C4-2B (cell line): ENCODE results near the gene DNMT3B.

Experiments used
- H3K27ac ChIP-seq: fragments of 450-650 bp; 2 replicates; pipeline ENCODE4 v1.5.1; 2017
- CTCF ChIP-seq: fragments of 450-650 bp; conservative IDR thresholded peaks from 2 replicates; pipeline ENCODE4 v1.5.1; 2017; ENCODE audit warnings: mild to moderate bottlenecking
- ZFX ChIP-seq: fragments of 450-650 bp; IDR thresholded peaks from 2 replicates; pipeline ENCODE4 v1.6.1; 2017

The DNMT3B gene

GRCh38 chr20:32798046-32798981 lies 36.1 kb downstream of the DNMT3B start:
- no peak overlapping the region for H3K27ac ChIP-seq
- TF ChIP-seq ZFX (no peak), CTCF (no peak)

- TF ChIP-seq ZFX (no peak), CTCF (no peak)
- no peak overlapping the region; the same call in 1 of the 2 replicates for H3K27ac ChIP-seq
These were observed 40.9 kb downstream of the DNMT3B start for GRCh38 chr20:32803092-32803491.

- H3K27ac ChIP-seq: no peak overlapping the region
- TF ChIP-seq ZFX (no peak), CTCF (no peak)
These were observed 42.0 kb downstream of the DNMT3B start for GRCh38 chr20:32804022-32804715.

GRCh38 chr20:32804817-32805216 lies 42.6 kb downstream of the DNMT3B start:
- H3K27ac ChIP-seq: no peak overlapping the region
- TF ChIP-seq ZFX (no peak), CTCF (no peak)

- no peak overlapping the region for H3K27ac ChIP-seq
These were observed 43.5 kb downstream of the DNMT3B start for GRCh38 chr20:32805721-32806120.

GRCh38 chr20:32806356-32806755 lies 44.2 kb downstream of the DNMT3B start:
- no peak for TF ChIP-seq CTCF
- no peak for TF ChIP-seq ZFX
- H3K27ac ChIP-seq: no peak overlapping the region

More at GRCh38 chr20:32805721-32806120, 43.5 kb downstream of the DNMT3B start:
- TF ChIP-seq ZFX: no peak
- TF ChIP-seq CTCF: no peak

- H3K27ac ChIP-seq: no peak overlapping the region
- TF ChIP-seq ZFX (no peak), CTCF (no peak)
These were observed 45.5 kb downstream of the DNMT3B start for GRCh38 chr20:32807706-32808105.
